IMR-90 (cell line): ENCODE results near the gene PPP1R15A.

Experiments used
- MXI1 ChIP-seq: IDR thresholded peaks from 2 replicates; pipeline ENCODE4 v1.6.1; 2012; ENCODE audit warnings: low read depth, mild to moderate bottlenecking, low read length, moderate library complexity, borderline replicate concordance
- POLR2A ChIP-seq: IDR thresholded peaks from 2 replicates; pipeline ENCODE4 v1.6.1; 2012; ENCODE audit warnings: mild to moderate bottlenecking, low read depth, low read length
- RAD21 ChIP-seq: IDR thresholded peaks from 2 replicates; pipeline ENCODE4 v1.6.1; 2012; ENCODE audit warnings: low read length, improper control_type of control experiment
- TF ChIP-seq, protein P1 (sequence below): conservative IDR thresholded peaks from 2 replicates; pipeline ENCODE4 v1.5.1; 2012; ENCODE audit warnings: mild to moderate bottlenecking, low read depth, low read length, improper control_type of control experiment

- TF ChIP-seq MXI1 (no peak), POLR2A (no peak), RAD21 (no peak)
- TF ChIP-seq, protein P1, sequence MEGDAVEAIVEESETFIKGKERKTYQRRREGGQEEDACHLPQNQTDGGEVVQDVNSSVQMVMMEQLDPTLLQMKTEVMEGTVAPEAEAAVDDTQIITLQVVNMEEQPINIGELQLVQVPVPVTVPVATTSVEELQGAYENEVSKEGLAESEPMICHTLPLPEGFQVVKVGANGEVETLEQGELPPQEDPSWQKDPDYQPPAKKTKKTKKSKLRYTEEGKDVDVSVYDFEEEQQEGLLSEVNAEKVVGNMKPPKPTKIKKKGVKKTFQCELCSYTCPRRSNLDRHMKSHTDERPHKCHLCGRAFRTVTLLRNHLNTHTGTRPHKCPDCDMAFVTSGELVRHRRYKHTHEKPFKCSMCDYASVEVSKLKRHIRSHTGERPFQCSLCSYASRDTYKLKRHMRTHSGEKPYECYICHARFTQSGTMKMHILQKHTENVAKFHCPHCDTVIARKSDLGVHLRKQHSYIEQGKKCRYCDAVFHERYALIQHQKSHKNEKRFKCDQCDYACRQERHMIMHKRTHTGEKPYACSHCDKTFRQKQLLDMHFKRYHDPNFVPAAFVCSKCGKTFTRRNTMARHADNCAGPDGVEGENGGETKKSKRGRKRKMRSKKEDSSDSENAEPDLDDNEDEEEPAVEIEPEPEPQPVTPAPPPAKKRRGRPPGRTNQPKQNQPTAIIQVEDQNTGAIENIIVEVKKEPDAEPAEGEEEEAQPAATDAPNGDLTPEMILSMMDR = no peak
These were observed 45.9 kb downstream of the PPP1R15A start for GRCh38 chr19:48918071-48918470.
